ENCODE measurements around the gene SOSTDC1.
"Not testable (repeated sequence)": the region's sequence is repeated elsewhere in the genome, so short reads cannot be mapped to it uniquely, and the experiment has no call there.

DNA sequence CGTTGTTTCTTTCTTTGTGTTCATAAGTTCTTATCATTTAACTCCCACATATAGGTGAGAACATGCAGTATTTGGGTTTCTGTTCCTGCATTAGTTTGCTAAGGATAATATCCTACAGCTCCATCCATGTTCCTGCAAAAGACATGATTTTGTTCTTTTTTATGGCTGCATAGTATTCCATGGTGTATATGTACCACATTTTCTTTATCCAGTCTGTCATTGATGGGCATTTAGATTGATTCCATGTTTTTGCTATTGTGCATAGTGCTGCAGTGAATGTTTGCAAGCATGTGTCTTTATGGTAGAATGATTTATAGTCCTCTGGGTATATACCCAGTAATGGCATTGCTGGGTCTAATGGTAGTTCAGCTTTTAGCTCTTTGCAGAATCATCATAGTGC is 9.2 kb downstream of the SOSTDC1 start:
- not testable (repeated sequence) for TF ChIP-seq CTCF (conservative IDR thresholded peaks at IDR 0.05; ENCODE audit: low read length); EZH2phosphoT487 (IDR thresholded peaks at IDR 0.05; ENCODE audit: borderline replicate concordance)

Data from Loucy (cell line).